Measurements from ENCODE around the gene ZNF618. TPM values are rescaled to one million over a fixed set of nuclear protein-coding genes. Genes with fewer than 3 reads are reported as not detected.

ZNF618 gene
- total and polyA plus RNA-seq, 8 donors, result 5.1 to 14.0 (median 8.1) TPM

GRCh38 chr9:113907282-113907681 lies 31.2 kb downstream of the ZNF618 start:
- TF ChIP-seq, protein P1, sequence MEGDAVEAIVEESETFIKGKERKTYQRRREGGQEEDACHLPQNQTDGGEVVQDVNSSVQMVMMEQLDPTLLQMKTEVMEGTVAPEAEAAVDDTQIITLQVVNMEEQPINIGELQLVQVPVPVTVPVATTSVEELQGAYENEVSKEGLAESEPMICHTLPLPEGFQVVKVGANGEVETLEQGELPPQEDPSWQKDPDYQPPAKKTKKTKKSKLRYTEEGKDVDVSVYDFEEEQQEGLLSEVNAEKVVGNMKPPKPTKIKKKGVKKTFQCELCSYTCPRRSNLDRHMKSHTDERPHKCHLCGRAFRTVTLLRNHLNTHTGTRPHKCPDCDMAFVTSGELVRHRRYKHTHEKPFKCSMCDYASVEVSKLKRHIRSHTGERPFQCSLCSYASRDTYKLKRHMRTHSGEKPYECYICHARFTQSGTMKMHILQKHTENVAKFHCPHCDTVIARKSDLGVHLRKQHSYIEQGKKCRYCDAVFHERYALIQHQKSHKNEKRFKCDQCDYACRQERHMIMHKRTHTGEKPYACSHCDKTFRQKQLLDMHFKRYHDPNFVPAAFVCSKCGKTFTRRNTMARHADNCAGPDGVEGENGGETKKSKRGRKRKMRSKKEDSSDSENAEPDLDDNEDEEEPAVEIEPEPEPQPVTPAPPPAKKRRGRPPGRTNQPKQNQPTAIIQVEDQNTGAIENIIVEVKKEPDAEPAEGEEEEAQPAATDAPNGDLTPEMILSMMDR (IDR thresholded peaks at IDR 0.05), result no peak
- no peak for DNase-seq

GRCh38 chr9:113909421-113909820 lies 33.3 kb downstream of the ZNF618 start:
- 87 to 89% methylated on average over 9 of the region's 9 CpGs for WGBS, 2 donors
- Histone ChIP-seq H3K27ac (peak overlapping the region; percentile 67 to 95 (median 82)), H3K36me3 (no peaks in the 10 kb centered on the region), H3K4me3 (no peak overlapping the region), H3K4me1 (peaks cover 41 to 56% (median 51%) of the 10 kb centered on the region in 3 donors), H3K9me3 (no peaks in the 10 kb centered on the region), H3K27me3 (no peaks in the 10 kb centered on the region)
- ATAC-seq (no peak), DNase-seq (no peak), FAIRE-seq (no peak)
- intact Hi-C loops (cut with DNase I), result no loop called here
- TF ChIP-seq, protein P1 (IDR thresholded peaks at IDR 0.05), result no peak

More at GRCh38 chr9:113907282-113907681, 31.2 kb downstream of the ZNF618 start:
- H3K36me3 ChIP-seq, result no peaks in the 10 kb centered on the region
- H3K4me3 ChIP-seq, result no peak overlapping the region
- intact Hi-C loops (cut with DNase I), result no loop called here
- FAIRE-seq, result no peak
- H3K9me3 ChIP-seq, result no peaks in the 10 kb centered on the region
- peak in 2 of 4 donors; percentile 28 to 43 for ATAC-seq
- peak overlapping the region in 2 of 4 donors; percentile 20 to 58 for H3K27ac ChIP-seq
- 66 to 71% methylated on average over 5 of the region's 5 CpGs for WGBS, 2 donors
- no peaks in the 10 kb centered on the region for H3K27me3 ChIP-seq
- H3K4me1 ChIP-seq, result peaks cover 31 to 45% (median 35%) of the 10 kb centered on the region in 3 donors

DNA sequence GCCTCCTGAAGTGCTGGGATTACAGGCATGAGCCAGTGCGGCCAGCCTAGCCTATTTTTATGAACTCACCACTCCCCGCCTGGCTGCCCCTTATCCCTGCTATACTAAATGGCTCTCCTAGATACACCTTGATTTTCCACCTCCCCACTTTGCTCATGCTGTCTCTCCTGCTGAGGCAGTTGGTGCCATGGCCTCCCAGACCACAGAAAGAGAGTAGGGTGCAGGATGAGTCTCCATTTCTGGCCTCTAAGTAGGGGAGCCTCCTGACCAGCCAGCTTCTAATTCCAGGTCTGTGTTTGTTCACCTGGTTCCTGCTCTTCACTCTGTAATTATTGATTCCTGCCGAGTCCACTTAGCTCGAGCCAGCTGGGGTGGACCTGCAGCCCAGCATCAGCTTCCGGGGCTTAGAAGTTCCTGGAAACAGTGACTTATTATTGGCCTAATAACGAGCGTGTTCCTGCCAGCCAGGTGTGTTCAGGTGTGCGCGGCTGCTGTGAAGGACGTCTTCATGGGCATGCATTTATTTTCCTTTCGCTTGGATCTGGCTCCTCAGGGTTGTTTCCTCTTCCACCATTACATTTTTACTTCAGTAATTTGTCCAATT lies 34.0 kb downstream of the ZNF618 start:
- TF ChIP-seq, protein P1 (IDR thresholded peaks at IDR 0.05), result no peak
- ATAC-seq, result peak; percentile 88 to 94 (median 90)
- no peaks in the 10 kb centered on the region for H3K36me3 ChIP-seq
- WGBS, 2 donors, result 15 to 25% methylated on average over 11 of the region's 11 CpGs
- no peak overlapping the region for H3K4me3 ChIP-seq
- no peak for FAIRE-seq
- H3K4me1 ChIP-seq, result peaks cover 41 to 56% (median 51%) of the 10 kb centered on the region in 3 donors
- peak; percentile 74 to 93 (median 89) for DNase-seq
- intact Hi-C loops (cut with DNase I), result loop anchor here in 1 of 3 donors (10.0 kb wide), 1 partner anchor 85 kb away; no protein-coding TSS in a partner anchor
- no peaks in the 10 kb centered on the region for H3K27me3 ChIP-seq
- peak overlapping the region; percentile 67 to 95 (median 82) for H3K27ac ChIP-seq
- H3K9me3 ChIP-seq, result no peaks in the 10 kb centered on the region

GRCh38 chr9:113911850-113912557 lies 35.9 kb downstream of the ZNF618 start:
- Histone ChIP-seq H3K27ac (peak overlapping the region; percentile 4 to 95 (median 62)), H3K4me3 (no peak overlapping the region)
- intact Hi-C loops (cut with DNase I), result loop anchor here in 1 of 3 donors (10.0 kb wide), 1 partner anchor 83 kb away; no protein-coding TSS in a partner anchor

More at GRCh38 chr9:113911850-113912557, 35.9 kb downstream of the ZNF618 start:
- Histone ChIP-seq H3K4me1 (peaks cover 41 to 52% (median 51%) of the 10 kb centered on the region in 3 donors), H3K9me3 (no peaks in the 10 kb centered on the region), H3K27me3 (no peaks in the 10 kb centered on the region), H3K36me3 (no peaks in the 10 kb centered on the region)
- peak in 1 of 4 donors; percentile 13 for ATAC-seq
- TF ChIP-seq, protein P1 (IDR thresholded peaks at IDR 0.05), result no peak
- FAIRE-seq, result no peak
- peak in 2 of 6 donors; percentile 55 to 56 for DNase-seq
- 60 to 61% methylated on average over 6 of the region's 6 CpGs for WGBS, 2 donors
